DOHH2 (cell line): ENCODE measurements around the gene PTPRN2.

Source experiments
- H3F3A ChIP-seq: fragments of 200-600 bp; sonication (generic), shearing (Covaris generic); 2 replicates; pipeline ENCODE4 v1.6.0; 2016; ENCODE audit warnings: antibody characterized with exemption, mild to moderate bottlenecking; ENCODE audit not compliant: control insufficient read depth, insufficient read depth
- H3K27ac ChIP-seq: fragments of 200-600 bp; sonication (generic); 2 replicates; pipeline ENCODE4 v1.5.1; 2014; ENCODE audit warnings: low read depth, mild to moderate bottlenecking, low read length, moderate library complexity
- H3K27me3 ChIP-seq: fragments of 200-600 bp; sonication (generic); 2 replicates; pipeline ENCODE4 v1.6.1; 2014; ENCODE audit warnings: mild to moderate bottlenecking, low read length, mixed read lengths; ENCODE audit not compliant: control insufficient read depth
- H3K36me3 ChIP-seq: fragments of 200-600 bp; sonication (generic); 2 replicates; pipeline ENCODE4 v1.6.1; 2014; ENCODE audit warnings: mild to moderate bottlenecking, low read length, moderate library complexity, mixed read lengths; ENCODE audit not compliant: control insufficient read depth
- H3K4me1 ChIP-seq: fragments of 200-600 bp; sonication (generic); 2 replicates; pipeline ENCODE4 v1.6.1; 2014; ENCODE audit warnings: mild to moderate bottlenecking, low read length, mixed read lengths; ENCODE audit not compliant: control insufficient read depth
- H3K4me2 ChIP-seq: fragments of 200-600 bp; sonication (generic); 2 replicates; pipeline ENCODE4 v1.6.0; 2014; ENCODE audit warnings: mild to moderate bottlenecking, low read length, moderate library complexity
- H3K4me3 ChIP-seq: fragments of 200-600 bp; sonication (generic); 2 replicates; pipeline ENCODE4 v1.5.1; 2014; ENCODE audit warnings: mild to moderate bottlenecking, low read length, mixed read lengths
- H3K79me2 ChIP-seq: fragments of 200-600 bp; sonication (generic); 2 replicates; pipeline ENCODE4 v1.6.1; 2014; ENCODE audit warnings: mild to moderate bottlenecking, low read length, mixed read lengths; ENCODE audit not compliant: control insufficient read depth
- H3K9me2 ChIP-seq: fragments of 200-600 bp; sonication (generic); replicated peaks from 2 replicates; pipeline ENCODE4 v1.6.1; 2014; ENCODE audit warnings: mild to moderate bottlenecking, low read length, mixed read lengths; ENCODE audit not compliant: control insufficient read depth
- H3K9me3 ChIP-seq: fragments of 200-600 bp; sonication (generic); 2 replicates; pipeline ENCODE4 v1.6.1; 2014; ENCODE audit warnings: antibody characterized with exemption, low read length, mixed read lengths; ENCODE audit not compliant: control insufficient read depth, insufficient read depth
- H4K20me1 ChIP-seq: fragments of 200-600 bp; sonication (generic); 2 replicates; pipeline ENCODE4 v1.6.0; 2014; ENCODE audit warnings: low read depth, mild to moderate bottlenecking, antibody characterized with exemption, low read length, moderate library complexity; ENCODE audit not compliant: control insufficient read depth, insufficient read depth
- EZH2phosphoT487 ChIP-seq: fragments of 200-600 bp; sonication (generic); IDR thresholded peaks from 2 replicates; pipeline ENCODE4 v1.6.1; 2017; ENCODE audit warnings: borderline replicate concordance, mild to moderate bottlenecking, antibody characterized with exemption, low read length, moderate library complexity, mixed read lengths
- TF ChIP-seq, protein P1 (sequence below): fragments of 200-600 bp; sonication (generic); IDR thresholded peaks from one replicate; pipeline ENCODE4 v1.5.1; 2014; ENCODE audit warnings: antibody characterized with exemption, mild to moderate bottlenecking, low read depth, low read length; ENCODE audit not compliant: poor library complexity, severe bottlenecking

PTPRN2 gene

GRCh38 chr7:157854066-157854891, 733.3 kb downstream of the PTPRN2 start:
- Histone ChIP-seq H3K27ac (no peak overlapping the region), H3K9me3 (peaks cover 19% of the 10 kb centered on the region; the same call in 1 of the 2 replicates)

GRCh38 chr7:157853789-157854065, 733.9 kb downstream of the PTPRN2 start:
- TF ChIP-seq EZH2phosphoT487, result no peak
- TF ChIP-seq, protein P1, sequence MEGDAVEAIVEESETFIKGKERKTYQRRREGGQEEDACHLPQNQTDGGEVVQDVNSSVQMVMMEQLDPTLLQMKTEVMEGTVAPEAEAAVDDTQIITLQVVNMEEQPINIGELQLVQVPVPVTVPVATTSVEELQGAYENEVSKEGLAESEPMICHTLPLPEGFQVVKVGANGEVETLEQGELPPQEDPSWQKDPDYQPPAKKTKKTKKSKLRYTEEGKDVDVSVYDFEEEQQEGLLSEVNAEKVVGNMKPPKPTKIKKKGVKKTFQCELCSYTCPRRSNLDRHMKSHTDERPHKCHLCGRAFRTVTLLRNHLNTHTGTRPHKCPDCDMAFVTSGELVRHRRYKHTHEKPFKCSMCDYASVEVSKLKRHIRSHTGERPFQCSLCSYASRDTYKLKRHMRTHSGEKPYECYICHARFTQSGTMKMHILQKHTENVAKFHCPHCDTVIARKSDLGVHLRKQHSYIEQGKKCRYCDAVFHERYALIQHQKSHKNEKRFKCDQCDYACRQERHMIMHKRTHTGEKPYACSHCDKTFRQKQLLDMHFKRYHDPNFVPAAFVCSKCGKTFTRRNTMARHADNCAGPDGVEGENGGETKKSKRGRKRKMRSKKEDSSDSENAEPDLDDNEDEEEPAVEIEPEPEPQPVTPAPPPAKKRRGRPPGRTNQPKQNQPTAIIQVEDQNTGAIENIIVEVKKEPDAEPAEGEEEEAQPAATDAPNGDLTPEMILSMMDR, result no peak
- Histone ChIP-seq H3K4me1 (no peaks in the 10 kb centered on the region), H3K27ac (no peak overlapping the region), H4K20me1 (no peaks in the 10 kb centered on the region), H3K27me3 (no peaks in the 10 kb centered on the region), H3F3A (no peaks in the 10 kb centered on the region), H3K9me3 (peaks cover 24% of the 10 kb centered on the region; the same call in 1 of the 2 replicates), H3K9me2 (no peaks in the 10 kb centered on the region), H3K36me3 (no peaks in the 10 kb centered on the region), H3K4me3 (no peak overlapping the region), H3K79me2 (no peaks in the 10 kb centered on the region), H3K4me2 (no peak overlapping the region)

More at GRCh38 chr7:157854066-157854891, 733.3 kb downstream of the PTPRN2 start:
- Histone ChIP-seq H4K20me1 (no peaks in the 10 kb centered on the region), H3K79me2 (no peaks in the 10 kb centered on the region), H3K27me3 (no peaks in the 10 kb centered on the region), H3F3A (no peaks in the 10 kb centered on the region), H3K4me2 (no peak overlapping the region), H3K36me3 (no peaks in the 10 kb centered on the region), H3K4me1 (no peaks in the 10 kb centered on the region), H3K4me3 (no peak overlapping the region), H3K9me2 (no peaks in the 10 kb centered on the region)
- TF ChIP-seq, protein P1, result no peak
- no peak for TF ChIP-seq EZH2phosphoT487

GRCh38 chr7:157853076-157853788, 734.4 kb downstream of the PTPRN2 start:
- Histone ChIP-seq H3K4me2 (no peak overlapping the region), H4K20me1 (no peaks in the 10 kb centered on the region), H3K4me3 (no peak overlapping the region), H3K9me3 (peaks cover 29% of the 10 kb centered on the region; the same call in 1 of the 2 replicates), H3K27ac (no peak overlapping the region), H3F3A (no peaks in the 10 kb centered on the region), H3K36me3 (no peaks in the 10 kb centered on the region), H3K4me1 (no peaks in the 10 kb centered on the region), H3K79me2 (no peaks in the 10 kb centered on the region), H3K27me3 (no peaks in the 10 kb centered on the region), H3K9me2 (no peaks in the 10 kb centered on the region)
- no peak for TF ChIP-seq EZH2phosphoT487
- TF ChIP-seq, protein P1, result no peak
